Right renal pelvis (tissue), 4 donors: Measurements from ENCODE around the gene OFD1. TPM values are rescaled to one million over a fixed set of nuclear protein-coding genes. Genes with fewer than 3 reads are reported as not detected.

Experiments used
- DNase-seq, 4 donors: peaks; one replicate each; pipeline ENCODE4 v3.0.0-alpha.2; 2013; ENCODE audit warnings: low read depth in 4 of 4, low spot score in 3 of 4, missing footprints in 1 of 4
- polyA plus RNA-seq, 4 donors: library from polyadenylated mRNA; unstranded; fragments of 120-200 nt; gene quantifications; one replicate each; pipeline ENCODE4 v1.2.1, GENCODE V29; 2013; ENCODE audit not compliant: insufficient read length in 4 of 4

The OFD1 gene
- polyA plus RNA-seq, 4 donors = 32.2 to 40.5 (median 34.8) TPM

GRCh38 chrX:13790206-13791131 lies 55.9 kb downstream of the OFD1 start:
- DNase-seq = no peak

- no peak for DNase-seq
These were observed 56.6 kb downstream of the OFD1 start for GRCh38 chrX:13791145-13791544.

DNA sequence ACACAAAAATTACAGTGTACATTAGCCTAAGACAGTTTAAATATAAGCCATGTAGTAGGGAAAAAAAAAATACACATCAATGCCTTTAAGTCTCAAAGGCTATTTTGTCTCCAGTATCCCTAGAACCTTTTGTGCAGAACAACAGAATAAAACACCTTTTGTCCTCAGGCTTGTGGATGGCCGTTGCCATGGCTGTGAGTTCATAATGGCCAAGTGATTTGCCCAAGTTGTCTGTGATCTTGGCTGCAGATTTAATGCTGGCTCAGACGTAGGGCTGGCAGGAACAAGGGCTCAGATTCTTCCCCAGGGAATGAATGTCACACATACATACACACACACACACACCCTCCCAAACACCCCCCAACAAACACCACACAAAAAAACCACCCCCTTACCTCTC lies 57.0 kb downstream of the OFD1 start:
- DNase-seq = no peak

DNA sequence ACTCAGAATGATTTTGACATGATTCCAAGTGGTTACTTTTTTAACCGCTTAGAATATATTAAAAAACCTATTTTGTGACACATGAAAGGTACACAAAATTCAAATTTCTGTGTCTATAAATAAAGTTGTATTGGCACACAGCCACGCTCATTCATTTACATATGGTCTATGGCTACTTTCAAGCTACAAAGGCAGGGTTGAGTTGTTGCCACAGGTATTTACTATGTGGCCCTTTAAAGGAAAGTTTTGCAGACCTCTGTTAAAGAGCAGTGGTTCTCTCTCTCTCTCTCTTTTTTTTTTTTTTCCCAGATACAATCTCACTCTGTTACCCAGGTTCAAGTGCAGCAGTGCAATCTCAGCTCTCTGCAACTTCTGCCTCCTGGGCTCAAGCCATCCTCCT lies 59.3 kb downstream of the OFD1 start:
- DNase-seq = no peak

DNA sequence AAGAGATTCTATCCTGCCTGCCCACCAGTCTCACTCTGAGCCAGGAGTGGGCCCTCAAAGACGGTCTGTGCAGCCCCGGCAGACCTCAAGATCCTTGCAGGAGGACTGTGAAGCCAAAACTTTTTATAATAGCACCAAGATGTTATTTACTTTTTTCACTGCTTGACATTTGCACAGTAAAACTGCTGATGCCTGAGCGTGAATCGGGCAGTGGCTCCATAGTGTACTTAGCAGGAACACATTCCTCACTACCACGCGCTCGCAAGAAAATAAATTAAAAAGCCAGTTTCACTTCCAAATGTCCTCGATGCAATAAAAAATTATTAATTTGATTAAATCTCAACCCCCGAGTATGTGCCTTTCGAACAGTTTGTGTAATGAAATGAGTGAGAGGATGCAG lies 59.9 kb downstream of the OFD1 start:
- DNase-seq = no peak

GRCh38 chrX:13797512-13797911 lies 63.0 kb downstream of the OFD1 start:
- DNase-seq = no peak

DNA sequence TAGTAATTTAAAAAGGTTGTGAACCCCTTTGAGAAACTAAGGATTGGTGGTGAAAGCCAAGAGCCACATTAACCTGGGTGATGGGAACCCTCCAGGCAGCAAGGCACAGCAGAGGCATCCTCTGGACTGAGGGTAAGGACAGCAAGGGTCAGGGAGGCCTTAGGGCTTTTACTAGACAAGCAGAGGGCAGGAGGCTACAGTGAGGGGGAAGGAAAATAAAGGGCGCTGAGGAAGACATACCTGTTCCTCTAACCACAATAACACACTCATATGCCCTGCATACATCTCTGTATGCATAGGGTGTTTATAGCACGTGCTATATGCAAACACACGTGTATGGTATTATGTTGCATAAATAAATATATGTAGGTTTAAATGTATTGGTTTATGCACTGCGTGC lies 63.6 kb downstream of the OFD1 start:
- no peak for DNase-seq

- DNase-seq = no peak
These were observed 68.6 kb downstream of the OFD1 start for GRCh38 chrX:13803116-13803515.

- no peak for DNase-seq
These were observed 70.7 kb downstream of the OFD1 start for GRCh38 chrX:13805241-13805640.

- no peak for DNase-seq
These were observed 73.7 kb downstream of the OFD1 start for GRCh38 chrX:13808293-13808692.

GRCh38 chrX:13808865-13809264 lies 74.3 kb downstream of the OFD1 start:
- no peak for DNase-seq

DNA sequence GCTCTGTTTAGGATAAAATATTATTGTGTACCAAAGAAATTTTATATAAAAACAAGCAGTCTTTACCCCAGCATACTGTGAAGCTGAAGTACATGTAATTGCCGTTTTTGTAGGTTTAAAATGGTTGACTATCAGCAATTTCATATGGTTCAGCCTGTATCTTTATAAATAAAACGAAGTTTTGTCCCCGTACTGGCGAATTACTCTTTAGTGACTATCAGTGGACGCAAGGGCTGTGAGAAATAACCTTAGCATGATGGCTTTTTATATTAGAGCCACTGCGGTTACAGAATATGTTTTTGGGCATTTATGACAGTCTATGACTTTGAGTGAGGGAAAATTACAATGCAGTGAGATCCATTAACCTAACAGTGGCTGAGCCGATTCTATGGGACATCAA lies 81.1 kb downstream of the OFD1 start:
- DNase-seq = no peak

DNA sequence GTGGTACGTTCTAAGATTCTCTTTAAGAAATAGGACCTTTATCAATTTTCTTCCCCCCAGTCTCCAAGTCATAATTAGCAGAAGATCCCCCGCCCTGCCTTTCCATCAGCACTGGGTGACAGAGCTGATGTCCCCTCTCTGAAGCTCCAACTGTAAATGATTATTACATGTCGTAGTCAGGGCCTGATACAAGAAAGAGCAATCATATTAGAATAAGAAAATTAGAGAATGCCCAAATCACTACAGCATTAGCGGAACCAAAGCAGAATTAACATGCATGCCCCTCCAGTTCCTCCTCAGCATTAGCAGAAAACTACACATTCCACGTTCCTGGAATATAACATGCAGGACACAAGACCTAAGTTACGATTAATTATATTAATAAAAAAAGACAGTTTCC lies 81.6 kb downstream of the OFD1 start:
- DNase-seq = no peak

DNA sequence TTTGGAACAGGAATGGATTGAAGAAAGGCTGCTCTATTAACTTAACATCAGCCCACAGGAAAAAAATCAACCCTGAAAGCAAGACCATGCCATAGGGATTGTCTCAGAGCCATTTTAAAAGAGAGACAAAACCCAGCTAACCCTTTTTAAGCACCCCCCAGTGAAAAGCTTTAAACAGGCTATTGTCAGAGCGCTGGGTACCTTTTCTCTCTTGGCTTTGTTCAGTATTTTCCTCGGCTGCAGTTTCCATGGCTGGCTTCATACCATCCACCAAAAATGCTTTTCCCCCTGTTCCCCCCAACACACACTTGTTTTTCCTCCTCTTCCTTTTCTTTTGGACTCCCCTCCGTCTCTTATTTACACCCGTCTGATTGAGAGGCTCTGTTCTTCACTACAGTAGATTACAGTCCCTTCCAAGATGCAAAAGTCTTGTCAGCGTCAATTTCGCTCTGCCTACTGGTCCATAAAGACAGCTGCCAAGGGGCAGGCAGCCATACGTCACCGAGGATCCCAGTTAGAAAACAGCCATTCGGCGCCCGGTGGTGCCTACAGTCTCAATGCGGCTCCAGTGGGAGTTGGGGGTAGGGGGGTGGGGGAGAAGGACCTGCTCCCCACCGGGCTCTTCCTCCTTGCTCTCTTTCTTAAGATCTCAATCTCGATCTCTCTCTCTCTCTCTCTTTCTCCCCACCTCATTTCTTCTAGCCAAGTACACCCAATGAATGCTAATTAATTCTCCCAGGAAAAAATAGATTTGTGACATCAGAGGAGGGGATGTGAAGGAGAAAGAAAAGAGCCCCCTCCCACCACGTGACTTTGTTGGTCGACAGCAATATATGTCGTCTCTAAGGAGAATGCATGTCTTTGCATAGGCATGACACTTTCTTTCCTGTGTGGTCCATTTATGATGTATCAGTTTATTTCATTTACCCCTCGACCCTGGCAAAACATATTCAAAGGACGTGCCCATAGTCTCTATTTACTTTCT lies 82.4 kb downstream of the OFD1 start, which contains the start of gene GPM6B:
Gene GPM6B (minus strand): TSS at position 451 of the 985 bp plus-strand sequence. CDS start 189 bp downstream, at position 262.
- no peak for DNase-seq

Other genes starting within 250 kb of the OFD1 start
- gene EGFL6, start 165.1 kb upstream of the OFD1 start, polyA plus RNA-seq = 10 to 100 TPM; 22.2 to 29.5 (median 26.4) TPM
- gene TCEANC, start 81.6 kb upstream of the OFD1 start, polyA plus RNA-seq = 1 to 10 TPM; 5.5 to 6.7 (median 6.2) TPM
- 10 to 100 TPM; 25.6 to 31.4 (median 30.2) TPM for gene RAB9A, start 45.6 kb upstream of the OFD1 start, polyA plus RNA-seq
- 10 to 100 TPM; 12.3 to 15.4 (median 13.8) TPM for gene TRAPPC2, start 128 bp upstream of the OFD1 start, polyA plus RNA-seq
- gene GPM6B, start 82.3 kb downstream of the OFD1 start, polyA plus RNA-seq = 10 to 100 TPM; 19.0 to 25.2 (median 22.5) TPM